SK-N-SH (cell line): ENCODE measurements around the gene ZNF827. TPM values are rescaled to one million over a fixed set of nuclear protein-coding genes. Genes with fewer than 3 reads are reported as not detected.

Experiments
- CTCF ChIA-PET: fragments of 300-600, 350-600 bp; formaldehyde crosslinking; extraction: SDS; loops from one replicate; lab custom pipeline; 2021; lab: Yijun Ruan, JAX
- POLR2A ChIA-PET: fragments of 350-600 bp; sonication (Branson Sonifier 250); formaldehyde crosslinking; extraction: SDS; loops from one replicate; lab custom pipeline; 2020; ENCODE audit warnings: antibody characterized with exemption, inconsistent platforms; lab: Yijun Ruan, JAX
- DNase-seq: peaks from one replicate; pipeline ENCODE4 v3.0.0; 2012
- H2AFZ ChIP-seq: fragments of 200-600 bp; sonication (generic); 2 replicates; pipeline ENCODE4 v1.8.1; 2016; ENCODE audit warnings: antibody characterized with exemption, mild to moderate bottlenecking, low read depth
- H3F3A ChIP-seq: fragments of 200-600 bp; sonication (generic); replicated peaks from 2 replicates; pipeline ENCODE3; 2016; ENCODE audit warnings: antibody characterized with exemption, mild to moderate bottlenecking; ENCODE audit not compliant: insufficient read depth
- H3K27ac ChIP-seq, 2 experiments: fragments of 200-500 bp in 1 of 2; fragments of 200-600 bp in 1 of 2; sonication (Bioruptor generic) in 1 of 2; sonication (generic), shearing (Covaris generic) in 1 of 2; 2 replicates each; pipeline versions ENCODE4 v1.5.1 to v1.6.1; 2014 to 2016; ENCODE audit warnings: low read depth in 2 of 2, inconsistent platforms in 1 of 2, low read length in 1 of 2, mild to moderate bottlenecking in 1 of 2, mixed read lengths in 1 of 2
- H3K27me3 ChIP-seq: fragments of 200-600 bp; sonication (generic), shearing (Covaris generic); 2 replicates; pipeline ENCODE4 v1.6.1; 2016; ENCODE audit warnings: mixed run types; ENCODE audit not compliant: insufficient read depth
- H3K36me3 ChIP-seq, 2 experiments: fragments of 200-500 bp in 1 of 2; fragments of 200-600 bp in 1 of 2; sonication (Bioruptor generic) in 1 of 2; sonication (generic) in 1 of 2; replicated peaks in 1 of 2; 2 replicates each; pipeline versions ENCODE3 to v1.5.1; 2014 to 2016; ENCODE audit warnings: low read length in 1 of 2, mild to moderate bottlenecking in 1 of 2; ENCODE audit not compliant: insufficient read depth in 2 of 2, control insufficient read depth in 1 of 2
- H3K4me1 ChIP-seq, 2 experiments: fragments of 200-500 bp in 1 of 2; fragments of 200-600 bp in 1 of 2; sonication (Bioruptor generic) in 1 of 2; sonication (generic), shearing (Covaris generic) in 1 of 2; 2 replicates each; pipeline versions ENCODE4 v1.5.1 to v1.6.1; 2014 to 2016; ENCODE audit warnings: low read depth in 1 of 2, low read length in 1 of 2, mixed run types in 1 of 2; ENCODE audit not compliant: insufficient read depth in 2 of 2, control insufficient read depth in 1 of 2
- H3K4me2 ChIP-seq: fragments of 200-600 bp; sonication (generic), shearing (Covaris generic); 2 replicates; pipeline ENCODE4 v1.6.1; 2017; ENCODE audit warnings: mixed run types
- H3K4me3 ChIP-seq, 2 experiments: fragments of 200-500 bp in 1 of 2; fragments of 200-600 bp in 1 of 2; sonication (Bioruptor generic) in 1 of 2; sonication (generic), shearing (Covaris generic) in 1 of 2; 2 replicates each; pipeline versions ENCODE4 v1.5.1 to v1.8.1; 2014 to 2016; ENCODE audit warnings: low read depth in 2 of 2, inconsistent platforms in 1 of 2, low read length in 1 of 2, mild to moderate bottlenecking in 1 of 2, mixed read lengths in 1 of 2, moderate library complexity in 1 of 2
- H3K79me2 ChIP-seq: fragments of 200-600 bp; sonication (generic); 2 replicates; pipeline ENCODE4 v1.8.1; 2017; ENCODE audit warnings: mild to moderate bottlenecking; ENCODE audit not compliant: insufficient read depth
- H3K9ac ChIP-seq: fragments of 200-600 bp; sonication (generic); 2 replicates; pipeline ENCODE4 v1.6.1; 2017; ENCODE audit warnings: mixed run types
- H3K9me2 ChIP-seq: fragments of 200-600 bp; sonication (generic); 2 replicates; pipeline ENCODE4 v1.6.1; 2017; ENCODE audit warnings: mixed run types
- H3K9me3 ChIP-seq: fragments of 200-600 bp; sonication (generic); 2 replicates; pipeline ENCODE4 v1.6.1; 2017; ENCODE audit warnings: mixed run types, mild to moderate bottlenecking, moderate library complexity
- H4K20me1 ChIP-seq: fragments of 200-600 bp; sonication (generic); 2 replicates; pipeline ENCODE4 v1.6.1; 2017; ENCODE audit warnings: mild to moderate bottlenecking, mixed run types; ENCODE audit not compliant: insufficient read depth
- CHD2 ChIP-seq: fragments of 150-350 bp; IDR thresholded peaks from 2 replicates; pipeline ENCODE4 v1.6.1; 2018; ENCODE audit warnings: low read length; ENCODE audit not compliant: partially characterized antibody
- ELF1 ChIP-seq: IDR thresholded peaks from 2 replicates; pipeline ENCODE4 v1.4.0; 2012
- EP300 ChIP-seq, 2 experiments: IDR thresholded peaks; 2 replicates each; pipeline versions ENCODE4 v1.4.0 to v1.6.1; 2012; ENCODE audit warnings: borderline replicate concordance in 1 of 2, low read depth in 1 of 2, low read length in 1 of 2
- EZH2phosphoT487 ChIP-seq: fragments of 200-600 bp; sonication (generic); IDR thresholded peaks from 2 replicates; pipeline ENCODE4 v1.6.1; 2017; ENCODE audit warnings: low read depth, mixed run types, mild to moderate bottlenecking, antibody characterized with exemption, moderate library complexity, borderline replicate concordance
- FOSL2 ChIP-seq: IDR thresholded peaks from 2 replicates; pipeline ENCODE4 v1.4.0; 2012; ENCODE audit warnings: low read depth, mild to moderate bottlenecking, moderate library complexity, borderline replicate concordance
- FOXJ3 ChIP-seq: sonication (generic); formaldehyde crosslinking; IDR thresholded peaks from 2 replicates; pipeline ENCODE4 v1.5.1; 2020; ENCODE audit warnings: mild to moderate bottlenecking, missing genetic modification reagents
- GATA2 ChIP-seq: sonication (generic); formaldehyde crosslinking; IDR thresholded peaks from 2 replicates; pipeline ENCODE4 v1.5.0; 2020; ENCODE audit warnings: mild to moderate bottlenecking, missing genetic modification reagents
- IRF3 ChIP-seq: fragments of 150-350 bp; IDR thresholded peaks from 2 replicates; pipeline ENCODE4 v1.6.1; 2016; ENCODE audit warnings: mild to moderate bottlenecking, low read depth, low read length
- MEF2A ChIP-seq: IDR thresholded peaks from 2 replicates; pipeline ENCODE4 v1.4.0; 2012; ENCODE audit warnings: low read depth, borderline replicate concordance
- MXI1 ChIP-seq: IDR thresholded peaks from 2 replicates; pipeline ENCODE4 v1.6.1; 2012; ENCODE audit warnings: mild to moderate bottlenecking, low read depth, low read length, improper control_type of control experiment
- NFIC ChIP-seq: IDR thresholded peaks from 2 replicates; pipeline ENCODE4 v1.4.0; 2012; ENCODE audit warnings: borderline replicate concordance
- RFX5 ChIP-seq: IDR thresholded peaks from 2 replicates; pipeline ENCODE4 v1.6.1; 2012; ENCODE audit warnings: mild to moderate bottlenecking, improper control_type of control experiment, low read length
- TCF12 ChIP-seq: IDR thresholded peaks from 2 replicates; pipeline ENCODE4 v1.4.0; 2012
- TEAD4 ChIP-seq: IDR thresholded peaks from 2 replicates; pipeline ENCODE4 v1.4.0; 2012; ENCODE audit warnings: mild to moderate bottlenecking, borderline replicate concordance; ENCODE audit not compliant: insufficient read depth
- WGBS: methylation state at CpG from one replicate; pipeline ENCODE4 v1.1.6; 2017; ENCODE audit warnings: low lambda C conversion rate; 5-methylcytosine and 5-hydroxymethylcytosine counted together
- polyA plus RNA-seq, 3 experiments: library from polyadenylated mRNA; depleted of rRNA; stranded (reverse); fragments of >200 nt; gene quantifications; 2 replicates each; pipeline ENCODE4 v1.2.3, GENCODE V29; 2012
- TF ChIP-seq, protein P1 (sequence below): IDR thresholded peaks from 2 replicates; pipeline ENCODE4 v1.4.0; 2012; ENCODE audit warnings: low read depth, borderline replicate concordance
- TF ChIP-seq, protein P2 (sequence below): IDR thresholded peaks from 2 replicates; pipeline ENCODE4; 2012

The ZNF827 gene
- polyA plus RNA-seq, 1 of the 3 experiments (the other 2 are of a cell fraction): 23.2 TPM

DNA sequence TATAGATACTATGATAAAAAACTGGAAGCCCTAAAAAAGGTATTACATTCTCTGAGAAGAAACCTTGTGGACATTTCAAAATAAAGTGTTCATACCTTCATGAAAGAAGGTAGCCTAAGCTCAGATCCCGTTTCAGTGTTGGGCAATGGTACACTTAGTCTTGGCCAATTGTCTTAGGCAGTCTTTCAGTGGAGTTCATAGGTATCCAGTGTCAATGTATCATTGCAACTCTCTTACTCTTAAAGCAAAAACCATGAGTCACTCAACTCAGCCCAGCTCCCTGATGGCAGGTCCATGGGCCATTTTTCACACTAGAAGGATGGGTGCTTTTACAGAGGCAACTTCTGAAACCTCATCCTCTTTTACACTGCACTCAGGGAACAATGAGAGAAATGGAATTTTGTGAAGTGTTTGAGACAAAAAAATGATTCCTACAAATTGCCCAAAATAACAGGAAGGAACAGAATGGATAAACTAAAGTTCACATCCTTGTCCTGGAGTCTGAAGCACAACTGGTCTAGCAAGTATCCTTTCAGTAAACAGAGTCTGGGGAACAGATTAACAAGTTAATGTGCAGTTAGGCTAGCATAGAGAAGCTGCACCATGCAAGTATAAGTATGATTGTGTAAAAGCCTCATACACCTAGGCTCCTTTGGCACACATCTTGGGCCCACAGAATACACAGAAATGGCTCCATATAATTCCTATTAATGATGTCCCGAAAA lies 7.0 kb upstream of the ZNF827 start:
- WGBS: 81% methylated on average over 2 of the region's 2 CpGs
- no peak overlapping the region for H3K4me2 ChIP-seq
- DNase-seq: no peak
- H4K20me1 ChIP-seq: no peaks in the 10 kb centered on the region
- no peaks in the 10 kb centered on the region for H3K79me2 ChIP-seq
- H3K27me3 ChIP-seq: no peaks in the 10 kb centered on the region
- CTCF ChIA-PET: interaction anchor here (1.1 kb wide), 1 partner anchor 326 kb away, joined by 3 read pairs; the partner anchor contains the start of gene MMAA
- no peaks in the 10 kb centered on the region for H3K9me2 ChIP-seq
- no peaks in the 10 kb centered on the region for H3K9me3 ChIP-seq
- no peaks in the 10 kb centered on the region for H3K36me3 ChIP-seq
- no peak overlapping the region for H3K9ac ChIP-seq
- no peak overlapping the region for H3K27ac ChIP-seq
- H3K4me3 ChIP-seq: no peak overlapping the region
- no peaks in the 10 kb centered on the region for H3F3A ChIP-seq
- TF ChIP-seq, protein P1, sequence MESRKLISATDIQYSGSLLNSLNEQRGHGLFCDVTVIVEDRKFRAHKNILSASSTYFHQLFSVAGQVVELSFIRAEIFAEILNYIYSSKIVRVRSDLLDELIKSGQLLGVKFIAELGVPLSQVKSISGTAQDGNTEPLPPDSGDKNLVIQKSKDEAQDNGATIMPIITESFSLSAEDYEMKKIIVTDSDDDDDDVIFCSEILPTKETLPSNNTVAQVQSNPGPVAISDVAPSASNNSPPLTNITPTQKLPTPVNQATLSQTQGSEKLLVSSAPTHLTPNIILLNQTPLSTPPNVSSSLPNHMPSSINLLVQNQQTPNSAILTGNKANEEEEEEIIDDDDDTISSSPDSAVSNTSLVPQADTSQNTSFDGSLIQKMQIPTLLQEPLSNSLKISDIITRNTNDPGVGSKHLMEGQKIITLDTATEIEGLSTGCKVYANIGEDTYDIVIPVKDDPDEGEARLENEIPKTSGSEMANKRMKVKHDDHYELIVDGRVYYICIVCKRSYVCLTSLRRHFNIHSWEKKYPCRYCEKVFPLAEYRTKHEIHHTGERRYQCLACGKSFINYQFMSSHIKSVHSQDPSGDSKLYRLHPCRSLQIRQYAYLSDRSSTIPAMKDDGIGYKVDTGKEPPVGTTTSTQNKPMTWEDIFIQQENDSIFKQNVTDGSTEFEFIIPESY: no peak
- TF ChIP-seq IRF3: no peak
- TF ChIP-seq NFIC: no peak
- TF ChIP-seq FOXJ3 (CRISPR knock-in tag): no peak
- TF ChIP-seq TEAD4: no peak
- no peak for TF ChIP-seq RFX5
- TF ChIP-seq EP300 (IDR thresholded peaks at IDR 0.05; ENCODE audit: borderline replicate concordance in 1 of 2, low read depth in 1 of 2, low read length in 1 of 2): no peak
- no peak for TF ChIP-seq MEF2A
- no peak for TF ChIP-seq ELF1
- TF ChIP-seq FOSL2: no peak
- no peak for TF ChIP-seq GATA2 (CRISPR knock-in tag)
- TF ChIP-seq TCF12: no peak
- TF ChIP-seq CHD2: no peak
- TF ChIP-seq, protein P2, sequence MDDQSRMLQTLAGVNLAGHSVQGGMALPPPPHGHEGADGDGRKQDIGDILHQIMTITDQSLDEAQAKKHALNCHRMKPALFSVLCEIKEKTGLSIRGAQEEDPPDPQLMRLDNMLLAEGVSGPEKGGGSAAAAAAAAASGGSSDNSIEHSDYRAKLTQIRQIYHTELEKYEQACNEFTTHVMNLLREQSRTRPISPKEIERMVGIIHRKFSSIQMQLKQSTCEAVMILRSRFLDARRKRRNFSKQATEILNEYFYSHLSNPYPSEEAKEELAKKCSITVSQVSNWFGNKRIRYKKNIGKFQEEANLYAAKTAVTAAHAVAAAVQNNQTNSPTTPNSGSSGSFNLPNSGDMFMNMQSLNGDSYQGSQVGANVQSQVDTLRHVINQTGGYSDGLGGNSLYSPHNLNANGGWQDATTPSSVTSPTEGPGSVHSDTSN: no peak
- no peak for TF ChIP-seq EZH2phosphoT487
- no peak for TF ChIP-seq MXI1
- H2AFZ ChIP-seq: no peak overlapping the region
- H3K4me1 ChIP-seq: no peaks in the 10 kb centered on the region; a peak in 1 of 4 replicates
- POLR2A ChIA-PET: no interaction called here
